ENCODE data around the gene PTPN1.
"Not testable (repeated sequence)": the region's sequence is repeated elsewhere in the genome, so short reads cannot be mapped to it uniquely, and the experiment has no call there.

PTPN1 gene

GRCh38 chr20:50533464-50533863, 23.3 kb downstream of the PTPN1 start:
- DNase-seq (ENCODE audit: low read depth): no peak
- TF ChIP-seq, protein P1, sequence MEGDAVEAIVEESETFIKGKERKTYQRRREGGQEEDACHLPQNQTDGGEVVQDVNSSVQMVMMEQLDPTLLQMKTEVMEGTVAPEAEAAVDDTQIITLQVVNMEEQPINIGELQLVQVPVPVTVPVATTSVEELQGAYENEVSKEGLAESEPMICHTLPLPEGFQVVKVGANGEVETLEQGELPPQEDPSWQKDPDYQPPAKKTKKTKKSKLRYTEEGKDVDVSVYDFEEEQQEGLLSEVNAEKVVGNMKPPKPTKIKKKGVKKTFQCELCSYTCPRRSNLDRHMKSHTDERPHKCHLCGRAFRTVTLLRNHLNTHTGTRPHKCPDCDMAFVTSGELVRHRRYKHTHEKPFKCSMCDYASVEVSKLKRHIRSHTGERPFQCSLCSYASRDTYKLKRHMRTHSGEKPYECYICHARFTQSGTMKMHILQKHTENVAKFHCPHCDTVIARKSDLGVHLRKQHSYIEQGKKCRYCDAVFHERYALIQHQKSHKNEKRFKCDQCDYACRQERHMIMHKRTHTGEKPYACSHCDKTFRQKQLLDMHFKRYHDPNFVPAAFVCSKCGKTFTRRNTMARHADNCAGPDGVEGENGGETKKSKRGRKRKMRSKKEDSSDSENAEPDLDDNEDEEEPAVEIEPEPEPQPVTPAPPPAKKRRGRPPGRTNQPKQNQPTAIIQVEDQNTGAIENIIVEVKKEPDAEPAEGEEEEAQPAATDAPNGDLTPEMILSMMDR (conservative IDR thresholded peaks at IDR 0.05; ENCODE audit: low read depth, low read length): no peak
- no peak overlapping the region for H3K4me3 ChIP-seq (ENCODE audit: low read depth, low read length)

DNA sequence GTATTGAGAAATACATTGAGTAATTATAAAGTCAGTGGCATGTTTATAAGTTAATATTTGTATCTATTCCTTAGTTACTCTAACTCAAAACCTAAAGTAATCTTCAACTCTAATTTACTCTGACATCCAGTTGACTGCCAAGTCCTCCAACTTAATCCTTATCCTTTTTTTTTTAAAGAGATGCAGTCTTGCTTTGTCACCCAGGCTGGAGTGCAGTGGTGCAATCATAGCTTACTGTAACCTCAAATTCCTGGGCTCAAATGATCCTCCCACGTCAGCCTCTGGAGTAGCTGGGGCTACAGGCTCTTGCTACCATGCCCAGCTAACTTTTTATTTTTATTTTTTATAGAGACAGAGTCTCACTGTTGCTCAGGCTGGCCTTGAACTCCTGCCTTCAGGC, 24.4 kb downstream of the PTPN1 start:
- TF ChIP-seq, protein P1 (conservative IDR thresholded peaks at IDR 0.05; ENCODE audit: low read depth, low read length): no peak
- peak; percentile 88 for DNase-seq (ENCODE audit: low read depth)
- H3K4me3 ChIP-seq (ENCODE audit: low read depth, low read length): no peak overlapping the region

DNA sequence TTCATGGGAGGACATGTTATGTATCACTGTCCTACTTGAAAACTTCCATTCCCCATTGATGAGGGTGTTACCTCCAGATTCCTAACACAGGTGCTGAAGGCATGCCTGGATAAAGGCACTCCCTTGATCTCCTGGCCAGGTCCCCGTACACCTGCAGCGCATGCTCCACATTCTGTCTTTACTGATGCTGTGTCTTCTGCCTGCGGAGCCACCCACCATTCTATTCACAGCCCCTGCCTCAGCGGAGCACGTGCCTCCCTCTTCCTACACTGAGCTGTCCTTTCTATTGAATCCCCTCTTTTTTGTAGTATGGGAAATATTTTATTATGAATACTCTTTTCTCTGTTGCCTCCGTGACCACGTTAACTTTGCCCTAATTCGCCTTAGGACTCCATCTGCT, 25.0 kb downstream of the PTPN1 start:
- DNase-seq (ENCODE audit: low read depth): no peak
- TF ChIP-seq, protein P1 (conservative IDR thresholded peaks at IDR 0.05; ENCODE audit: low read depth, low read length): no peak
- no peak overlapping the region for H3K4me3 ChIP-seq (ENCODE audit: low read depth, low read length)

DNA sequence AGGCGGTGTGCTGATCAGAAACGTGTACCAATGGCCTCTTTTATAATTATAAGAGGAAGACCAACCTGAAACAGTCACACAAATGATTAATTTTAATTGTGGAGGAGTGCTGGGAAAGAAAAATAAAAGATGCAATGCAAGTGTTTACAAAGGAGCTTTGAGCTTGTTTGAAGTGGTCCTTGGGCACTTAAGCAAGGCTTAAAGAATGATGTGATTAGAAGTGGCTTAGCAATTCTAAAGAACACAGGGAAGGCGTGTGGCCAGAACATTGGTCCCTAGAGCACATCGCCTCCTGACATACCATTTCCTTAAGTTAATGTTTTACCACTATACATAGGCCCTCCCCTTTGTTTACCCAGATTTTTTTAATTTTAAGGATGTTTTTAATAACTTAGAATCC, 26.1 kb downstream of the PTPN1 start:
- H3K4me3 ChIP-seq (ENCODE audit: low read depth, low read length): no peak overlapping the region
- no peak for DNase-seq (ENCODE audit: low read depth)
- TF ChIP-seq, protein P1 (conservative IDR thresholded peaks at IDR 0.05; ENCODE audit: low read depth, low read length): no peak

- DNase-seq (ENCODE audit: low read depth): no peak
- H3K4me3 ChIP-seq (ENCODE audit: low read depth, low read length): no peak overlapping the region
- TF ChIP-seq, protein P1 (conservative IDR thresholded peaks at IDR 0.05; ENCODE audit: low read depth, low read length): no peak
These were observed 27.5 kb downstream of the PTPN1 start for GRCh38 chr20:50537546-50538201.

DNA sequence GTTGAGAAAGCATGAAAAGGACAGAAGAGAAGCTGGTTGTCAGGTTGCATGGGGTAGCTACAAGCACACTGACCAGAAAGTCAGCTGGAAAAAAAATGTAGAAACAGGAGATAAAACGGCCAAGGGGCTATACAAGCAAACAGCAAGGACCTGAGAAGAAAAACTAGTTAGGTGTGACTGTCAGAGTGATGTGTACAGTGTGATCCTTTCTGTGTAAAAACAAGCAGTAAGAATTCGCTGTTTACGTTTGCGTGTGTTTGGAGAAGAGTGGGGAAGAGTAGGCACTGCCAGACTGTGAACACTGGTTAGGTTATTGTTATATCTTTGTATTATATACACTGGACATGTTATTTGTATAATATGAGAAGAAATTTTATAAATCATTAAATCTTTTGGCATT, 28.1 kb downstream of the PTPN1 start:
- no peak overlapping the region for H3K4me3 ChIP-seq (ENCODE audit: low read depth, low read length)
- peak; percentile 51 for DNase-seq (ENCODE audit: low read depth)
- TF ChIP-seq, protein P1 (conservative IDR thresholded peaks at IDR 0.05; ENCODE audit: low read depth, low read length): no peak

DNA sequence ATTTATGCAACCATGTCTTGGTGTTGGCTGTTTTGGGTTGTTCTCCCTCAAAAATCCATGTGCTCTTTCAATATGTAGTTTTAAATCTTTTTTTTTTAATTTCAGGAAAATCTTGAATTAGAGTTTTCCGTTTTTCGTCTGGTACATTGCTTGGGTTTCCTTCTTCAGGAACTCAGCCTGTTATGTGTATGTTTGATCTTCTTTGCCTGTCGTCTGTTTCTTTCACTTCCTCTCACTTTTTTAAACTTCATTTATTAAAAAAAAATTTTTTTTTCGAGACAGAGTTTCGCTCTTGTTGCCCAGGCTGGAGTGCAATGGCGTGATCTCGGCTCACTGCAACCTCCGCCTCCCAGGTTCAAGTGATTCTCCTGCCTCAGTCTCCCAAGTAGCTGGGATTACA, 29.6 kb downstream of the PTPN1 start:
- H3K4me3 ChIP-seq (ENCODE audit: low read depth, low read length); DNase-seq (ENCODE audit: low read depth): not testable (repeated sequence)

Measured in choroid plexus epithelial cell (primary cell).